H9 (cell line): ENCODE measurements around the gene SORCS2. TPM values are rescaled to one million over a fixed set of nuclear protein-coding genes. Genes with fewer than 3 reads are reported as not detected.

Experiments used
- DNase-seq: peaks from one replicate; pipeline ENCODE4 v3.0.0-alpha.2; 2017
- H2AFZ ChIP-seq: one replicate; pipeline ENCODE4 v1.6.1; 2013; ENCODE audit warnings: mild to moderate bottlenecking, low read length, control low read depth, moderate library complexity
- H2AK5ac ChIP-seq: 2 replicates; pipeline ENCODE4 v1.6.1; 2013; ENCODE audit warnings: low read length, control low read depth, mixed read lengths; ENCODE audit not compliant: insufficient read length
- H2BK120ac ChIP-seq: one replicate; pipeline ENCODE4 v1.6.1; 2013; ENCODE audit warnings: low read depth, mild to moderate bottlenecking, low read length, control low read depth, inconsistent platforms; ENCODE audit not compliant: poor library complexity, severe bottlenecking
- H2BK12ac ChIP-seq: 2 replicates; pipeline ENCODE4 v1.6.1; 2013; ENCODE audit warnings: low read length, control low read depth, mixed read lengths, low read depth; ENCODE audit not compliant: insufficient read length
- H2BK15ac ChIP-seq: 2 replicates; pipeline ENCODE4 v1.6.1; 2013; ENCODE audit warnings: low read depth, low read length, control low read depth
- H2BK20ac ChIP-seq: one replicate; pipeline ENCODE4 v1.6.1; 2013; ENCODE audit warnings: low read depth, mild to moderate bottlenecking, low read length, control low read depth, inconsistent platforms; ENCODE audit not compliant: poor library complexity, severe bottlenecking
- H2BK5ac ChIP-seq: 2 replicates; pipeline ENCODE4 v1.6.1; 2013; ENCODE audit warnings: low read length, control low read depth, mixed read lengths; ENCODE audit not compliant: insufficient read length
- H3K14ac ChIP-seq: 2 replicates; pipeline ENCODE4 v1.6.1; 2013; ENCODE audit warnings: low read length, control low read depth; ENCODE audit not compliant: insufficient read depth
- H3K18ac ChIP-seq: 2 replicates; pipeline ENCODE4 v1.6.1; 2013; ENCODE audit warnings: low read depth, mild to moderate bottlenecking, mixed read lengths, low read length, control low read depth; ENCODE audit not compliant: insufficient read length
- H3K23ac ChIP-seq: 2 replicates; pipeline ENCODE4 v1.6.1; 2013; ENCODE audit warnings: low read length, control low read depth, mixed read lengths, low read depth; ENCODE audit not compliant: insufficient read length
- H3K23me2 ChIP-seq: 2 replicates; pipeline ENCODE4 v1.6.1; 2013; ENCODE audit warnings: low read depth, mild to moderate bottlenecking, mixed read lengths, low read length, control low read depth; ENCODE audit not compliant: insufficient read length, poor library complexity, severe bottlenecking
- H3K27ac ChIP-seq: 2 replicates; pipeline ENCODE4 v1.5.1; 2013; ENCODE audit warnings: low read length, control low read depth, mixed read lengths, low read depth; ENCODE audit not compliant: insufficient read length
- H3K27me3 ChIP-seq: 2 replicates; pipeline ENCODE4 v1.6.1; 2013; ENCODE audit warnings: low read length, control low read depth, inconsistent platforms; ENCODE audit not compliant: insufficient read depth
- H3K4ac ChIP-seq: 2 replicates; pipeline ENCODE4 v1.6.1; 2013; ENCODE audit warnings: low read depth, mild to moderate bottlenecking, control low read depth, inconsistent platforms, low read length, moderate library complexity
- H3K4me1 ChIP-seq: 2 replicates; pipeline ENCODE4 v1.6.1; 2013; ENCODE audit warnings: low read length, control low read depth, inconsistent platforms; ENCODE audit not compliant: insufficient read depth
- H3K4me2 ChIP-seq: 2 replicates; pipeline ENCODE4 v1.6.1; 2013; ENCODE audit warnings: low read length, control low read depth, mixed read lengths; ENCODE audit not compliant: insufficient read length, insufficient read depth
- H3K56ac ChIP-seq: 2 replicates; pipeline ENCODE4 v1.6.1; 2013; ENCODE audit warnings: low read depth, mild to moderate bottlenecking, mixed read lengths, low read length, control low read depth; ENCODE audit not compliant: insufficient read length
- H3K79me1 ChIP-seq: 2 replicates; pipeline ENCODE4 v1.6.1; 2013; ENCODE audit warnings: low read depth, mild to moderate bottlenecking, moderate library complexity, low read length, control low read depth, inconsistent platforms; ENCODE audit not compliant: insufficient read depth, poor library complexity, severe bottlenecking
- H3K79me2 ChIP-seq: 2 replicates; pipeline ENCODE4 v1.6.1; 2013; ENCODE audit warnings: low read length, control low read depth, inconsistent platforms; ENCODE audit not compliant: insufficient read depth
- H3K9ac ChIP-seq: 2 replicates; pipeline ENCODE4 v1.6.1; 2013; ENCODE audit warnings: low read length, control low read depth, mixed read lengths; ENCODE audit not compliant: insufficient read length; ENCODE audit errors: extremely low read depth
- H3K9me3 ChIP-seq: one replicate; pipeline ENCODE4 v1.6.1; 2013; ENCODE audit warnings: low read depth, low read length, inconsistent platforms; ENCODE audit not compliant: control insufficient read depth
- H3T11ph ChIP-seq: one replicate; pipeline ENCODE4 v1.6.1; 2013; ENCODE audit warnings: mild to moderate bottlenecking, low read length, control low read depth, inconsistent platforms
- H4K20me1 ChIP-seq: one replicate; pipeline ENCODE4 v1.6.1; 2013; ENCODE audit not compliant: control insufficient read depth, insufficient read length, insufficient read depth
- H4K5ac ChIP-seq: 2 replicates; pipeline ENCODE4 v1.6.1; 2013; ENCODE audit warnings: low read depth, mild to moderate bottlenecking, mixed read lengths, low read length, control low read depth; ENCODE audit not compliant: insufficient read length
- H4K8ac ChIP-seq: replicated peaks from 2 replicates; pipeline ENCODE4 v1.6.1; 2013; ENCODE audit warnings: low read length, control low read depth, mixed read lengths, low read depth; ENCODE audit not compliant: insufficient read length
- H4K91ac ChIP-seq: 2 replicates; pipeline ENCODE4 v1.6.1; 2013; ENCODE audit warnings: low read depth, mild to moderate bottlenecking, moderate library complexity, mixed read lengths, low read length, control low read depth; ENCODE audit not compliant: insufficient read length
- H3K27ac Mint-ChIP-seq, 3 experiments: 2 replicates in 2 of 3; 3 replicates in 1 of 3; pipeline ENCODE4 v1.8.0; 2020 to 2021; ENCODE audit warnings: mixed read lengths in 3 of 3, mild to moderate bottlenecking in 1 of 3, moderate library complexity in 1 of 3
- H3K27me3 Mint-ChIP-seq: 2 replicates; pipeline ENCODE4 v1.8.0; 2021; ENCODE audit warnings: low read depth, mild to moderate bottlenecking, moderate library complexity, mixed read lengths
- H3K36me3 Mint-ChIP-seq, 3 experiments: 2 replicates in 2 of 3; 3 replicates in 1 of 3; pipeline ENCODE4 v1.8.0; 2020 to 2021; ENCODE audit warnings: low read depth in 3 of 3, mixed read lengths in 3 of 3; ENCODE audit not compliant: insufficient read depth in 1 of 3
- H3K4me1 Mint-ChIP-seq, 2 experiments: 2 replicates each; pipeline ENCODE4 v1.8.0; 2020; ENCODE audit warnings: mixed read lengths in 2 of 2
- H3K4me3 Mint-ChIP-seq, 2 experiments: 2 replicates in 1 of 2; 3 replicates in 1 of 2; pipeline ENCODE4 v1.8.0; 2020 to 2021; ENCODE audit warnings: mild to moderate bottlenecking in 2 of 2, mixed read lengths in 2 of 2, moderate library complexity in 1 of 2
- H3K9me3 Mint-ChIP-seq, 2 experiments: 2 replicates in 1 of 2; 3 replicates in 1 of 2; pipeline ENCODE4 v1.8.0; 2020; ENCODE audit warnings: mild to moderate bottlenecking in 2 of 2, mixed read lengths in 2 of 2, moderate library complexity in 1 of 2
- CTCF ChIP-seq: fragments of 200-600 bp; sonication (generic); conservative IDR thresholded peaks from 3 replicates; pipeline ENCODE4 v1.8.0; 2021; ENCODE audit warnings: antibody characterized with exemption, mild to moderate bottlenecking
- WGBS: extraction: QIAGEN DNeasy Blood & Tissue Kit; methylation state at CpG from one replicate; pipeline ENCODE4 v1.1.7; 2013; ENCODE audit warnings: missing lambda C conversion rate, low lambda C conversion rate, mixed read lengths; ENCODE audit not compliant: insufficient read length; ENCODE audit errors: extremely low coverage; 5-methylcytosine and 5-hydroxymethylcytosine counted together
- total RNA-seq: library from RNA; stranded (reverse); gene quantifications from 2 replicates; pipeline ENCODE4 v1.2.1, GENCODE V29; 2021

The SORCS2 gene
- total RNA-seq, 1 experiment from 2014 or later, result 0.57 TPM

DNA sequence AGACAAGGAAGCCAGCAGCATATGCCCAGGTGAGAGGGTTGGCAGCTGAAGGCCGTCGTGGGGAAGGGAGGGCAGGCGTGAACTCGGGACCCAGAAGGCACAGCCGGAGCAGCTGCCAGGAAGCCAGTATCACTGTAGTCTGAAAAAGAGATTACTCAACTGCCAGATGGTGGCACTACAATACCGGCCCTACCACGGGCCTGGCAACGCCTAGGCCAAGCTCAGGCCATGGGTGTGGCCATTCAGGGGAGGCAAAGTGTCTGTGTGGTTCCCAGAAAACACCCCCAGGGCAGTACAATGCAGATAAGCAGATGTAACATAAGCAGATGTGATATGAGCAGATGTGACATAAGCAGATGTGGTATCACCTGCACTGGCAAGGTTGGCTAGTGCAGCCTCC, 511.4 kb downstream of the SORCS2 start:
- Mint-ChIP-seq H3K9me3 (no peaks in the 10 kb centered on the region), H3K36me3 (no peaks in the 10 kb centered on the region), H3K4me1 (peaks cover 9 to 30% of the 10 kb centered on the region in 2 experiments), H3K4me3 (no peak overlapping the region), H3K27ac (no peak overlapping the region), H3K27me3 (peaks cover 2% of the 10 kb centered on the region)
- H3K23me2 ChIP-seq, result no peaks in the 10 kb centered on the region
- H4K5ac ChIP-seq, result no peak overlapping the region
- DNase-seq, result no peak
- no peak overlapping the region for H3T11ph ChIP-seq
- H2BK120ac ChIP-seq, result no peak overlapping the region
- H2BK5ac ChIP-seq, result no peak overlapping the region
- TF ChIP-seq CTCF, result no peak
- H4K8ac ChIP-seq, result no peak overlapping the region
- no peaks in the 10 kb centered on the region for H3K9me3 ChIP-seq
- H2AFZ ChIP-seq, result no peak overlapping the region
- H3K4me1 ChIP-seq, result no peaks in the 10 kb centered on the region
- no peak overlapping the region for H3K9ac ChIP-seq
- no peak overlapping the region for H3K4me2 ChIP-seq
- no peak overlapping the region for H3K27ac ChIP-seq
- H3K18ac ChIP-seq, result no peak overlapping the region
- no peaks in the 10 kb centered on the region for H3K27me3 ChIP-seq
- no peak overlapping the region for H3K23ac ChIP-seq
- H2AK5ac ChIP-seq, result no peak overlapping the region
- no peak overlapping the region for H2BK15ac ChIP-seq
- no peak overlapping the region for H2BK12ac ChIP-seq
- H3K14ac ChIP-seq, result no peak overlapping the region
- no peaks in the 10 kb centered on the region for H3K79me2 ChIP-seq
- H4K91ac ChIP-seq, result no peak overlapping the region
- no peak overlapping the region for H3K56ac ChIP-seq
- no peaks in the 10 kb centered on the region for H3K79me1 ChIP-seq
- WGBS, result no CpG with 5 or more reads among the region's 8 CpGs
- no peak overlapping the region for H3K4ac ChIP-seq
- no peak overlapping the region for H2BK20ac ChIP-seq
- H4K20me1 ChIP-seq, result no peaks in the 10 kb centered on the region
